GM12874 (cell line): ENCODE data around the gene TCTN1.

ENCODE experiments used
- TF ChIP-seq, protein P1 (sequence below): IDR thresholded peaks from 2 replicates; pipeline ENCODE4 v1.5.1; 2011; ENCODE audit warnings: low read depth, mild to moderate bottlenecking, control low read depth, low read length, moderate library complexity; ENCODE audit not compliant: insufficient read depth

The TCTN1 gene

DNA sequence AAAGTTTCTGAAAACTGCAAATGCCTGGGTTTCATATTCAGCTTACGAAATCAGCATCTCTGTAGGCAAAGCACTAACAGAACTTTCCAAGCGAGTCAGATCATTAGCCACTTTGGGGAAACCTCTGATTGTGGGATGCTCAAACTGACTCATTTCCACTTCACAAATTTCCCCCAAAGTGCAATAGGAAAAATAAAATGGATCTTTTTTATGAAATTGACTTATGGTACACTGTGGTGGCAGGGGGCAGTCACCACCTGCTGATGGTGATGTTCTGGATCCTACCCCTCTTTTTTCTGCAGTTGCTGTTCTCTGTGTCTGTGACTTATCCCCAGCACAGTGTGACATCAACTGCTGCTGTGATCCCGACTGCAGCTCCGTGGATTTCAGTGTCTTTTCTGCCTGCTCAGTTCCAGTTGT is 5.6 kb downstream of the TCTN1 start:
- TF ChIP-seq, protein P1, sequence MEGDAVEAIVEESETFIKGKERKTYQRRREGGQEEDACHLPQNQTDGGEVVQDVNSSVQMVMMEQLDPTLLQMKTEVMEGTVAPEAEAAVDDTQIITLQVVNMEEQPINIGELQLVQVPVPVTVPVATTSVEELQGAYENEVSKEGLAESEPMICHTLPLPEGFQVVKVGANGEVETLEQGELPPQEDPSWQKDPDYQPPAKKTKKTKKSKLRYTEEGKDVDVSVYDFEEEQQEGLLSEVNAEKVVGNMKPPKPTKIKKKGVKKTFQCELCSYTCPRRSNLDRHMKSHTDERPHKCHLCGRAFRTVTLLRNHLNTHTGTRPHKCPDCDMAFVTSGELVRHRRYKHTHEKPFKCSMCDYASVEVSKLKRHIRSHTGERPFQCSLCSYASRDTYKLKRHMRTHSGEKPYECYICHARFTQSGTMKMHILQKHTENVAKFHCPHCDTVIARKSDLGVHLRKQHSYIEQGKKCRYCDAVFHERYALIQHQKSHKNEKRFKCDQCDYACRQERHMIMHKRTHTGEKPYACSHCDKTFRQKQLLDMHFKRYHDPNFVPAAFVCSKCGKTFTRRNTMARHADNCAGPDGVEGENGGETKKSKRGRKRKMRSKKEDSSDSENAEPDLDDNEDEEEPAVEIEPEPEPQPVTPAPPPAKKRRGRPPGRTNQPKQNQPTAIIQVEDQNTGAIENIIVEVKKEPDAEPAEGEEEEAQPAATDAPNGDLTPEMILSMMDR: 0 out of 2 replicates have a peak, but pooled peaks have one; percentile 15

DNA sequence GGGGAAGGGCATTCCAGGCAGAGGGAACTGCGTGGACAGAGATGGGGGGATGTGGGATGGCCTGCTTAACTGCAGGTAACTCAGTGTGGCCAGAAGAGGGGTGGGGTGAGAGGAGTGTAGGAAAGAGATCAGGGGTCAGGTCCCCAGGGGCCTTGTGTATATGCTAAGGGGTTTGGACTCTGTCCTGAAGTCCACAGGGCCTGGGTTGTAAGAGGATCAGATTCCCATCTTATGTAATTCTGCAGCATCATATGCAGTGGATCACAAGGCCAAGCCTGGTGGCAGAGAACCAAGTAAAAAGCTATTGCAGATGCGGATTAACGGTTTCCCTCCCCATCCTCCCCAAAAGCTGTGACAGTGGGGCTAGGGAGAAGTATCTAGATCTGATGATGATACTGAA is 8.7 kb downstream of the TCTN1 start:
- TF ChIP-seq, protein P1: no peak

DNA sequence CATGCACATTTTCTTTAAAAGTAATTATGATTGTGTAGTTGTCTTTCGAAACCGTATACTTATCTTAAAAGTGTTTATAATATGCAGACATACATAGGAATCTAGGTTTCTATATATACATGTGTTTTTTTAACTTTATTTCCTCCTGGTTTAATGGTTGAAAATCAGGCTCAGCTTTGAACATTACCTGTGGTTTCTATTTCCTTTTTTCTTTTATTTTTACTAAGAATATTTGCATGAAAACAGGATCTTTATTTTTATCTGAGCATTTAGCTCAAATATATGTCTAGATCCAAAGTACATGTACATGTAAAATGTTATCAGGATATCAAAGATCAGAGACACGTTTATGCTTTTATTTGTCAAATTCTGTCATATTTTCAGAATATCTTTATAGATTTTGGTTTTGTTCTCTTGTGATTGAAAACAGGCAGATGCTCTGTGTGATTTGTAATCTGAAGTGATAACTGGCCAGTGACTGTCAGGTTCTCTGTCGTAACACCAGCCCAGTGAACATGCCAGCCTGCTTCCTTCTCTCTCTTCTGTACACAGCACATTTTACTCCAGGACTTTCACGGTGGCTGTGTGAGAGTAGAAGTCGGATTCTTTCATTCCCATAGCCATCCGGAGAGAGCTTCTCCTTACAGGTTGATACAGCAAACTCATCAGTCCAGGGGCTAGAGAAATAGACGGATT is 13.7 kb downstream of the TCTN1 start:
- TF ChIP-seq, protein P1: no peak

DNA sequence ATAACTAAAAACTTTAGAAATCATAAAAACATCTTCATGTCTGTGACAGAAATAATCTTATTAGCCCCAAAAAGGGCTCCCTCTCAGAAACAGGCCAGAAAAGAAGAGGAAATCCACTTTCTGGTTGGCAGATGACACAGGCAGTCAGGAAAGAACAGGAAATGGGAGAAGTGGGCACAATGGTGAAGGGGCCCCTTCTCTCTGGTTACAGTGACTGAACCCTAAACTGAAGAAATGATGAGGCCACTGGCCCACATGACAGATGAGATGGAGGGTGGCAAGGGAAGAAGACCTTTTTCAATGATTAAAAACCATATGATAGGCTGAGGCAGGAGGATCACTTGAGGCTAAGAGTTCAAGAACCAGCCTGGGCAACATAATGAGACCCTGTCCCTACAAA is 21.1 kb downstream of the TCTN1 start:
- TF ChIP-seq, protein P1: no peak

DNA sequence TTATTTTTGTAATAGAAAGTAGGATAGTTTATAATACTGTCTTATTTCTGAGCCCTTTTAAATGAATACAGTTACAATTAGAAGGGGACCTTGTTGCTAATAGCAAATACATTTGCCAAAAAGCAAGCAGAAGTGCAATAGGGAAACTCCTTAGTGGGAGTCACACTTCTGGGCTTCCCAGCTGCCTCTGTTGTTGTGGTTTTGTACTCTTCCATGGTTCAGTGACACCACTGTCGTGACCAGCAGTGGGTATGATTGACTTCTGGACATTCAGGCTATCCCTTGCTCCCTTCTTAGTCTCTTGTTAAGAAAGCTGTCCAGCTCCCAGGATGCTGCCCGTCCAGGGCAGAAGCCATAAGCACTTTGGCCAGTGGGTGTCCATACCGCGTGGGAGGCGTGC is 22.6 kb downstream of the TCTN1 start:
- TF ChIP-seq, protein P1: no peak

DNA sequence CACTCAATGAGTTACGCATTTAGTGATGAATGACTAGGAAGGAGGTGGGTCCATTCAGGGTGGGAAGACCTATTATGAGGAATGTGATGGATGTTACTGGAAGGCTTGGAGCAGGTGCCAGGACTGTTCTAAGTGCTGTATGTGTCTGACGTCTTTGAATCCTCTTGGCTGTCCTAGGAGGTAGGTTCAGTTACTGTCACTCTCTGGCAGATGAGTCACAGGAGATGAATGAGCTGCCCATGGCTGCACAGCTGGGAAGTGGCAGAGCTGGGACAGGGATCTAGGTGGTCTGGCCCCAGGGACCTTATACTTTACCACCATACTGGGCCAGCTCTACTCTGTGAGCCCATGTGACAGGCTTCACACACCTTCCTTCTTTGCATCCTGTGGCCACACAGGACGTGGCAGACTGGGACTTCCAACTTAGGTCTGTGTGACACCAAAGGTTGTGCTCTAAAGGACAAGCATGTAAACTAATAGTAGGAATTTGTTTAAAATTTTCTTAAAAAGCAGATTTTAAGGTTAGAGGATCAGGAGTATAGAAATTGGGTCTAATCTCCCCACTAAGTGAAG is 24.0 kb downstream of the TCTN1 start:
- TF ChIP-seq, protein P1: no peak

DNA sequence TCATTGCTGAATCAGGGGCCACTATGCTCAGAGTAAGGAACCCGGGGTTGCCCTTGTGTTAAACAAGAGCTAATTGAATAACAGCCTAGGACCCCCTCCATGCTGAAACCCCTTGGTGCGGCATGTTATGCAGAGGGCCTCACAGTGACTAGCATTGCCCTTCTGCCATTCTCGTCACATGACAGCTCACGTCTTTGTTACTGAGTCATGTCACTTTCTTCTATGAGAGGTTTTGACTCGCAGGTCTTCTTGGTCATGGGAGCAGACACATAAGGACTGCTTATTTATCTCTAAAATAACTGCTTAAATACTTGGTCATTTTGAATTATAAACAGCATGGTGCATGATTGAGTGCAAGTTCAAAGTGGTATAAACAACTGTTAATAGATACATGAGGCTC is 24.9 kb downstream of the TCTN1 start:
- TF ChIP-seq, protein P1: no peak
